Activated CD4-positive, alpha-beta T cell treated with anti-CD3 and anti-CD28 coated beads, Interleukin-10, Interleukin-2, amounts not matched to agents 100 ng/mL and 50 ng/mL, durations not matched to agents 16 hours and 8 hours (primary cell): ENCODE results near the gene TMEM121B.

Experiments used
- DNase-seq: peaks from one replicate; pipeline ENCODE4 v3.0.0-alpha.2; 2020

Gene TMEM121B

DNA sequence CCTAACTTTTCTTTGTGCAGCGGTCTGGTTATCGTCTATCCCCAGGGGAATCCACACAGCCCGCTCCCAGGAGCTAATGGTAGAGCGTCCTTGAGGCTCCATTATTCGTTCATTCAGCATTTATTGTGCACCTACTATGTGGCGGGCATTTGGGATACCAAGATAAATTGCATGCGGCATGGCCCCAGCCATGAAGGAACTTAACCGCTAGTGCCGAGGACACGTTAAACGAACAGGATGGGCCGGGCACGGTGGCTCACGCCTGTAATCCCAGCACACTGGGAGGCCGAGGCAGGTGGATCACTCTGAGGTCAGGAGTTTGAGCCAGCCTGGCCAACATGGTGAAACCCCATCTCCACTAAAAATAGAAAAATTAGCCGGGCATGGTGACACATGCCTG lies 11.2 kb downstream of the TMEM121B start:
- no peak for DNase-seq

DNA sequence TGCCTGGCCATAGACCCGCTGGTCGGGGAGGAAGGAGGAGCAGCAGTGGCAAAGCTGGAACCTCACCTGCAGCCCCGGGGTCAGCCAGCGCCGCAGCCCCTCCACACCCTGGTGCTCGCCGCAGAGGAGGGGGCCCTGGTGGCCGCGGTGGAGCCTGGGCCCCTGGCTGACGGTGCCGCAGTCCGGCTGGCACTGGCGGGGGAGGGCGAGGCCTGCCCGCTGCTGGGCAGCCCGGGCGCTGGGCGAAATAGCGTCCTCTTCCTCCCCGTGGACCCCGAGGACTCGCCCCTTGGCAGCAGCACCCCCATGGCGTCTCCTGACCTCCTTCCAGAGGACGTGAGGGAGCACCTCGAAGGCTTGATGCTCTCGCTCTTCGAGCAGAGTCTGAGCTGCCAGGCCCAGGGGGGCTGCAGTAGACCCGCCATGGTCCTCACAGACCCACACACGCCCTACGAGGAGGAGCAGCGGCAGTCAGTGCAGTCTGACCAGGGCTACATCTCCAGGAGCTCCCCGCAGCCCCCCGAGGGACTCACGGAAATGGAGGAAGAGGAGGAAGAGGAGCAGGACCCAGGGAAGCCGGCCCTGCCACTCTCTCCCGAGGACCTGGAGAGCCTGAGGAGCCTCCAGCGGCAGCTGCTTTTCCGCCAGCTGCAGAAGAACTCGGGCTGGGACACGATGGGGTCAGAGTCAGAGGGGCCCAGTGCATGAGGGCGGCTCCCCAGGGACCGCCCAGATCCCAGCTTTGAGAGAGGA lies 11.9 kb downstream of the TMEM121B start:
- no peak for DNase-seq

DNA sequence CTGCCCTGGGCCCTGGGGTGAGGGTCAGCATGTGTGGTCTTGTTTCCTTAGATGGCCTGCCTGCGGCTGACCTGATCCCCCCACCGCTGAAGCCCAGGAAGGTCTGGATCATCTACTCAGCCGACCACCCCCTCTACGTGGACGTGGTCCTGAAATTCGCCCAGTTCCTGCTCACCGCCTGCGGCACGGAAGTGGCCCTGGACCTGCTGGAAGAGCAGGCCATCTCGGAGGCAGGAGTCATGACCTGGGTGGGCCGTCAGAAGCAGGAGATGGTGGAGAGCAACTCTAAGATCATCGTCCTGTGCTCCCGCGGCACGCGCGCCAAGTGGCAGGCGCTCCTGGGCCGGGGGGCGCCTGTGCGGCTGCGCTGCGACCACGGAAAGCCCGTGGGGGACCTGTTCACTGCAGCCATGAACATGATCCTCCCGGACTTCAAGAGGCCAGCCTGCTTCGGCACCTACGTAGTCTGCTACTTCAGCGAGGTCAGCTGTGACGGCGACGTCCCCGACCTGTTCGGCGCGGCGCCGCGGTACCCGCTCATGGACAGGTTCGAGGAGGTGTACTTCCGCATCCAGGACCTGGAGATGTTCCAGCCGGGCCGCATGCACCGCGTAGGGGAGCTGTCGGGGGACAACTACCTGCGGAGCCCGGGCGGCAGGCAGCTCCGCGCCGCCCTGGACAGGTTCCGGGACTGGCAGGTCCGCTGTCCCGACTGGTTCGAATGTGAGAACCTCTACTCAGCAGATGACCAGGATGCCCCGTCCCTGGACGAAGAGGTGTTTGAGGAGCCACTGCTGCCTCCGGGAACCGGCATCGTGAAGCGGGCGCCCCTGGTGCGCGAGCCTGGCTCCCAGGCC lies 12.7 kb downstream of the TMEM121B start:
- no peak for DNase-seq

DNA sequence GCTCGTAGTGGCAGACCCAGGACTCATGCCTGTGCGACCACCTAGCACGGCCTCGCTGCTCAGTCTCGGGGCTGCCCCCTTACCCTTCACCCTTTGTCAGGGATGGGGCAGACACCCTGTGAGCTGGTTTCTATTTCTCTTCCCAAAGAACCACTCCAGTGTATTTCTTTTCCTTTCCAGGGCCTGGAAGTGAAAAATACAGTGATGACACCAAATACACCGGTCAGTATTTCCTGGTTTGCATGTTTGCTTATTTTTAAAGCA lies 13.7 kb downstream of the TMEM121B start:
- no peak for DNase-seq

DNA sequence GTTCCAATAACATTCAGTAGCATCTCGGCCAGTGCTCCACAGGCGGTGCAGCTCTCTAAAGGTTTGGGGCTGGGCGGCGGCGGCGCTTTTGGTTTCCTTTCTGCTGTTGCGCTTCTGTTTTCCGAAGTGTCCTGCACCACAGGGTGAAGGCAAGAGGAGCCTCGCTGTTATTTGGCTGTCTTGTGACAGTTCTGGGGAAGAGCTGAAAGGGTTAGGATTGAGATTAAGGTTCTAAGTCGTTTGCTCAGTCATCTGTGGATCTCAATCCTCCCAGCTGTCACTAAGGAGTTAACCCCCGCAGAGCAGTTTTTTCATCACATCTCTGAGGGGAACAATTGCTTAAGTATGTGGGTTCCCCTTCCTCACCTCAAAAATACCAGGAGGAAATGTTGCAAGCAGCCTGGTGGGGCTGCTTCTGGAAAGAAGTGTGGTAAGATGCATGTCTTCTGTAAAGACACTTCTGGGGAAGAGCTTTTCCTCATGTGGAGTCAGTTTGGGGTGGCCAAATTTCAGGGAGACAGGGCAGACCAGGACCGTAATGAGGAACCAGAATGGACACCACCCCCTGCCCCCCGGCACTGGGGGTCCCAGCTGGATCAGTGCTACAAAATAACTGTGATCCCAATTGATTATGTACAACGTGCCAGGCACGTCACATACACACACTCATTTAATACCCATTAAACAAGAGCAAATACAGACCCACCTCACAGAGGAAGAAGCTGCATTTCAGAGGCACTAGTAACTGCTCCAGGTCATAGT lies 14.2 kb downstream of the TMEM121B start:
- DNase-seq, result peak; percentile 54

DNA sequence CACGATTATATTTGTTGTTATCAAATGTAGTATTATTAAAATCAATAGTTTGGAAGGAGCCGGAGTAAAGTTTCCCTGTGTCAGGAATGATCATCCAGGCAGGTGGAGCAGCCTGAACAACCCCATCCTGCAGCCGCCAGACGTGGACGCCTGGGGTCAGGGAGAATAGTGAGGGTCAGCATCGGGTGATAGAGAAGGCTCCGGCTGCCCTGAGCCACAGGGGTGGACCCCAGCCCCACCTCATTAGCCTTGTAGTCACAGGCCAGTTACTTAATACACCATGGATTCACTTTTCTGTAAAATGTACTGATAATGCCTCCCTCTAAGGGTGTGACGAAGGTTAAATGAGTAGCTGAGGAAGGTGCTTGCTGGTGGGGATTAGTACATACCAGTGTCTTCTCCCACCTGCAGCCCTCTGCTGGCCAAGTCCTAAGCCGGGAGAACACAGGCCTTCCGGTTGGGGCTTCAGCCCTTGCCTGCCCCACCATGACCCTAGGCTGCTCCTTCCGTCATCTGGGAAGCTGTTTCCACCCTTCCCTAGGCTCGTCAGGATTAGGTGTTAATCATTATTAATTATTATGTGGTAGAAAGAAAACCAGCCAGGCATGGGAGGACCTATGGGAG lies 14.9 kb downstream of the TMEM121B start:
- DNase-seq, result no peak

DNA sequence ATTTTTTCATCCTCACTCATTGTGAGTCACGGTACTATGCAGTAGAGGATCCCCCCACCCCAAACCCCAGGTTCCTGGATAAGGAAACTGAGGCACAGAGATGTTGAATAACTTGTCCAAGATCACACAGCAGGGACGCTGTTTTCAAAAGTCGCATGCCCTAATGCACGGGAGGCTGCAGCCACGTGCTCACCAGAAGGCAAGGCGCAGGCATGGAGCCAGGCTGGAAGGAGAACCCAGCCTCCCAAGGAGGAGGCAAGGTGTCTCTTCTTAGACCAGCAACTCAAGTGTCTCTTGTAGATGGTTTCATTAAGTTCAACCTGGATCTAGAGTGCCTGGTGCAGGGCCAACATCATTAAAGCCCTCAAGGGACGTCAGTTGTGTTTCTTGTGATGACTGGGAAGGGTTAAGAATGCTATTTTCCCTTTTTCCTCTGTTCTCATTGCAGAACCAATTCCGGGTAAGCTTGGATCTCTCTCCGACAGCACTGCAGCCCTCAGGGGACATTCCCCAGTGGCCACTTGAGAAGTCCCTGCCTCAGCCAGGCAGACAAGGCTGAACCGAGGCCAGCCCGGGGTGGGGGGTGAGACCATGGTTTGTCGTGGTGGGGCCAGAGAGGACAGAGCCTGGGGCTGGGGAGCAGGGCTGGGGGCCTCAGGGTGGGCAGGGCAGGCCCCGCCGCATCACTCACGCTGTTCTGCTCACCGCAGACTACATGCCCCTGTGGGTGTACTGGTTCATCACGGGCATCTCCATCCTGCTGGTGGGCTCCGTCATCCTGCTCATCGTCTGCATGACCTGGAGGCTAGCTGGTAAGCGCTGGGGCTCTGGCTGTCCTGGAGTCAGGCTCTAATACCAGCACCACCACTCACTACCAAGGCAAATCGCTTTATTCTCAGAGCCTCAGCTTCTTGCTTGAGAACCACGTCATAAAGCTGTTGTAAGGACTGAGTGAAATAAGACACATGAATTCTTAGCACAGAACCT lies 15.7 kb downstream of the TMEM121B start:
- DNase-seq, result no peak

DNA sequence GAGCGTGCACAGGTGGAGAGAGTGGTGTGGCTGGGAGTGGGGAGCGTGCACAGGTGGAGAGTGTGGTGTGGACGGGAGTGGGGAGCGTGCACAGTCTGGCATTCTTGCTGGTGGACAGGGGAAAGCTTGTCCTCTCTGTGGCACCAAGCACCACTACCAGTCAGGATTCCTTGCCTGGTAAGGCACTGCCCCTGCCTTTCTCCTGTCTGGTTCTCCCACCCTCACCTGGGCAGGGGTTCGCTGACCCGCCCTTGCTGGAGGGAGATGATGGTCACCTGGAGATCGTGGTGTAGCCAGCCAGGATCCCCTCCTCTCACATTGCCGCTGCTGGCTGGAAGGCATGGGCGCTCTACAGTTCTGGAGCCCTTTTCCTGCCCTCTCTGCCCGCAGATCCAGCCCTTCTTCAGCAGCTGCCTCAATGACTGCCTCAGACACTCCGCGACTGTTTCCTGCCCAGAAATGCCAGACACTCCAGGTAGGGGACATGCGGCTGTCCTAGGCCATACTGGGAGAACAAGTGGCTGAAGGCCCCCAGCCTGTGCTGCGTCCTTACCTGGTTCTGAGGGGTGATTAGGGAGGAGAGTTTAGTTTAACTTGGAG lies 16.7 kb downstream of the TMEM121B start:
- no peak for DNase-seq

DNA sequence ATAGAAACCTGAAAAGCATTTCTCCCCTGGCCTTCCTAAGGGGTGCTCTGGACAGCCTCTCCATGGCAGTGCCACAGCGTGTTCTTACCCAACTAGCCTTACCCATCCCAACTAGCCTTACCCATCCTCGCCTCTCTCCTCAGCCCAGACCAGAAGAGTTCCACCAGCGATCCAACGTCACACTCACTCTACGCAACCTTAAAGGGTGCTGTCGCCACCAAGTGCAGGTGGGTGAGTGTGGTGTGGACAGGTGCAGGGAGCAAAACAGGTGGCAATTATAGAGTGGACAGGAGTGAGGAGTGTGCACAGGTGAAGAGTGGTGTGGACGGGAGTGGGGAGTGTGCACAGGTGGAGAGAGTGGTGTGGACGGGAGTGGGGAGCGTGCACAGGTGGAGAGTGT lies 17.8 kb downstream of the TMEM121B start:
- no peak for DNase-seq

DNA sequence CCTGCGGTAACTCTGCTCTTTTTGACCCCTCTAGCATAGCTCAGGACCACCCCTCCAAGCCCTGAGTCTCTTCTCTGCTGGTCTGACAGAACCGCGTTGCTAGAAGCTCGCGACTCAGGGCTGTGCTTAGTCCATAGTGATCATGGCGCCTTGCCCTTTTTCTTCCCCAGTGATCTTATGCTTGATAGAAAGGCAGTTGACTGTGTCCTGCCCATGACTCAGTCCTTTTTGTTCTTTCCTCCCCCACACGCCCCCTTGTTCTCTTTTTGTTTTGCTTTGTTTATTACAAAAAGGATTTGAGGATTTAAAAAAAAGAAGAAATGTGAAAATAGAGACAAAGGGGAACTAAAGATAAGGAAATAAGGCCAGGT lies 18.9 kb downstream of the TMEM121B start:
- no peak for DNase-seq

DNA sequence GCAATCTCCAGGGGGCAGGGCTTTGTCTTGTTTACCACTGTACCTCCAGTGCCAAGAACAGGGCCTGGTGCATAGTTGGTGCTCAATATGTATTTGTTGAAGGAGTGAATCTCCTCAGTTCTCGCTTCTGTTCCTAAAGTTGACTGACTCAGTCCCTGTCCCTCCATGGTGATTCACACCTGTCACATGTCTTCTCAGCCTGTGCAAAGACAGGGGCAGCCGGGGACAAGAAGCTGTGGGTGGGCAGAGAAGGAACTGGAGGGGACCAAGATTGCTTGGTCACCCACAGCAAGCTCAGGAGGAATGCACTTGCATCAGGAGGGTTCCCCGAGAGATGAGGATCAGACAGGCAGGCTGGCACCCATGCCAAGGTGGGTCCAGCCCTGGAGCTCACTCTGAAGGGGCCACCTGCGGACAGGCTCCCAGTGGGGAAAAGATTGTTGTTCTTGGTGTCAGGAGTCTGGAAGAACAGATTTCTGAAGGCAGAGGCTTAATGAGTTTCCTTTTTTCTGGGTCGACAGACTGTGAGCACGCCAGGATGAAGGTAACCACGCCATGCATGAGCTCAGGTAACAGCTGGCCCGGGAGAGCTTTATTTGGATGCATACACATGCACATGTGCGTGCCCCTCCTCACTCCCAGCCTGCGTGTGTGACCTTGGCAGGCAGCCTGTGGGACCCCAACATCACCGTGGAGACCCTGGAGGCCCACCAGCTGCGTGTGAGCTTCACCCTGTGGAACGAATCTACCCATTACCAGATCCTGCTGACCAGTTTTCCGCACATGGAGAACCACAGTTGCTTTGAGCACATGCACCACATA lies 19.5 kb downstream of the TMEM121B start:
- DNase-seq, result no peak

DNA sequence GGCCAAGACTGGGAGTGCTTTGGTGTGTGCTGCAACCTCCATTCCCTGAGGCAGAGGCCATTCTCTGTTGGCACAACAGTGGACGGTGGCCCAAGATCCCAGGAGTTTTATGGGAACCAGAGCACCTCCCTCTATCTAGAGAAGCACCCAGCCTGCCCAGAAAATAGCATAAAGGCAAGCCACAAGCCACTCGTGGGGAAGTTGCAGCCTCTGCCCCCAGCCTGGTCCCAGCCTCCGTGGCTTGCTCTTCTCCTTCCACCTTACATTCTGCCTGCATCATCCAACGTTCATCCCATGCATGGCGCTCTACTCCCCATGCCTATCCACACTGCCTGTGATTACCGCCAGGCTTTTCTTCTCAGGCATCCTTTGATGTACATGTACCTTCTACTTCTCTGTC lies 20.5 kb downstream of the TMEM121B start:
- DNase-seq, result no peak

DNA sequence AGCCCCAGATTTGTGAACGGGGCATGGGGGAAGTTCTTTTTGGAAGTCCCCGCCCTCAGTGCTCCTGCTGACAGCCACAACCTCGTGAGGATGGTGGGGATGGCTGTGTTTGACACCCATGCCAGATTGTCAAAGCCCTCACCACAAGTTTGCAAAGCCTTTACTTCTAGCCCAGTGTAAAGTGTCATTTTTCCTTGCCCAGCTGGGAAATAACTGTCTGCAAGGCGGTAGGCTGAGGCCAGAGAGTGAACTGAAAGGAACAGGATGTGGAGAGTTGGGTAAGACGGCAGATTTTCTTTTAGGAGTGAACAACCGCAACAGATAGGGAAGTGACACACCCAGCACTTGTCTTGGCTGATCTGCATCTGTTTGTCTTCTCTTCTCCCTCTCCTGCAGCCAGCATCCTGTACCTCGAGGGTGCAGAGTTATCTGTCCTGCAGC lies 22.8 kb downstream of the TMEM121B start:
- peak; percentile 77 for DNase-seq

DNA sequence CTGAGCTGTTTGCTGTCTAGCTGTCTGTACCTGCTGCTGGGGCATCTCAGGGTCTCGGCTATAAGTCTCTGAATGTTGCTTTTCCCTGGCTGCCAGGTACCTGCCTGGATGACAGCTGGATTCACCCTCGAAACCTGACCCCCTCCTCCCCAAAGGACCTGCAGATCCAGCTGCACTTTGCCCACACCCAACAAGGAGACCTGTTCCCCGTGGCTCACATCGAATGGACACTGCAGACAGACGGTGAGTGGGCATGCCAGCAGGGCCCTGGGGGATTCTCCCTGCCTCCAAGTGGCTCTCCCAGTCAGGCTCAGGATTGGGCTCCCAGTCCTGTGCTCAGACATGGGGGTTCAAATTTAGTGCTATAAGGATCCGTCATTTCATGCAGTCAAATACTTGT lies 23.5 kb downstream of the TMEM121B start:
- no peak for DNase-seq

DNA sequence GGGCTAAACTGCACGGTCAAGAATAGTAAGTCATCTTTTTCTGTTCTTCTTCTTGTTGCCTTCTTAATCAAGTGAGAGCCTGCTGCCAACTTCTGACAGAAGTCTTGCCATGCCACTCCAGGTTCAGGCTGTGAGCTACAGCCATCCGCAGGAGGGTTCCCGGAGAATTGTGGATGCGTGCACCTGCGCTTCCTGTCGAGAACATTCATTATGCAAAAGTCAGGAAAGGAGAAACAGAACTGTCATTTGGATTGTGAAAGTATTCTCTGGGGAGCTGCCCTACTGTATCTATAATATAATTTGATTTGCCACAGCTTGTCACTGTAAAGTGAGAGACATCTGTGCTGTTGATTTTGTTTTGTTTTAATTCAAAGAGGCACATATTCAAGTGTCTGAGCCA lies 24.1 kb downstream of the TMEM121B start:
- DNase-seq, result no peak

DNA sequence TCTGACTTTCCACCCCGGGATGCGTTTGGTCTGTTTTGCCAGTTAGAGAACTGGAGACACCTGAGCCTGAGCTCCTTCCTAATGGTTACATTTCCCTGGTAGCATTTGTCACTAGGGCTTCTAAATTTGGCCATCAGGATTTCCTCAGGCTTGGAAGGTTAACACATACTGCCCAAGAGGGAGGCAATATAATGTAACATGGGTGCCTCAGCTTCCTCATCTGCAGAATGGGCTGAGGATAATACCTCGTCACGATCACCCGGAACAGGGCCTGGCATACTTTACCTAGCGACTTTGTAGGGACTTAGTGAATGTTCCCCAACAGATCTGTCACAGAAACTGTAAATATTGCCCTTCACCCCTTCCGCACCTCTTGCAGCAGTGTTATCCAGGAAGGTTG lies 25.1 kb downstream of the TMEM121B start:
- no peak for DNase-seq

DNA sequence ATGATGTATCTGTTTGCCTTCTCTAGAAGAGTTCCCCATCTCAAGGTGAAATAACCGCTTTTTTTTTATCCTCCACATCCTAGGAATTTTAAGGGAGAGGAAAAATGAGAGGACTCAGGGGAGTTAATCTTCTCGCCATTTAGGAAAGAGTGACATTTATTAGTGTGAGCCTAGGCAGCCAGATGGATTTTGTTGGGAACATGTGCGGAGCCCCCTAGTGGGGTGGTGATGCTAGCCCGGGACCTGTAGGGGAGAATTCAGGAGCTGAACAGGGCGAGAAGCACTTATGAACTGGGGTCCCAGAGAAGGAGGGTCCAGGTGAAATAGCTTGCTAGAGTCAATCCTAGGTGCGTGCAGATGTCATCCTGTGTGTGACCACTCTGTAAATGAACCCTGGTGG lies 25.6 kb downstream of the TMEM121B start:
- DNase-seq, result no peak

DNA sequence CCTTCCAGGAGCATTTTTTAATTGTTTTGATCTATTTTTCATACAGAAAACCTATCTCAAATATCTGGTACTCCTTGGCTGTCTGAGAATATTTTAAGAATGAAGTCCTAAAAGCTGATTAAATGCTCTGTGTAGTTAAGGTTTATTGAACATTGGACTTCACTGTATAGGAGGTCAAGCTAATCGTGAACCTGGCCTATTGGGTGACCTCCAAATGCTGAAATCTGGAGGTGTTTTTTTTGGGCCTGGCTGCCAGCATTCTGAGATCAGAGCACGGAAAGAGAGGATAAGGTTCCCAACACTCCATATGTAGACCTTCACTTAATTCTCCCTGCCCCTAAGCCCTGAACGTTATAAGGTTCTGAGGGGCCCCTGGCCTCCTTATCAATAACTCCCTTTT lies 28.1 kb downstream of the TMEM121B start:
- DNase-seq, result no peak

DNA sequence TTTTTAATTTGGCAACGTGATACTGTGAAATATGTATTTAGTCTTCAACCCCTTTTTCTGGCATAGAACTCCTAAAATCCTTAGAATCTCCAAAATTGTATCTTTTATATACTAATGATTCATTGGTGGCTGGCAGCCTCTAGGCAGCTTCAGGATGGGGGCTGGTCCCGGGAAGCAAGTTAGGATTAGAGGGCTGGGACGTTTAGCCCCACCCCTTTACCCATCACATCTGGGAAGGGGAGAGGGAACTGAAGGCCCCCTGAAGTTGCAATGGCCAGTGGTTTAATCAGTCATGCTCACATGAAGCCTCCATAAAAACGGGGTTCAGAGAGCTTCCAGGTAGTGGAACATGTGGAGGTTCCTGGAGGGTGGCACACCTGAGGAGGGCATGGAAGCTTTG lies 29.3 kb downstream of the TMEM121B start:
- DNase-seq, result no peak

DNA sequence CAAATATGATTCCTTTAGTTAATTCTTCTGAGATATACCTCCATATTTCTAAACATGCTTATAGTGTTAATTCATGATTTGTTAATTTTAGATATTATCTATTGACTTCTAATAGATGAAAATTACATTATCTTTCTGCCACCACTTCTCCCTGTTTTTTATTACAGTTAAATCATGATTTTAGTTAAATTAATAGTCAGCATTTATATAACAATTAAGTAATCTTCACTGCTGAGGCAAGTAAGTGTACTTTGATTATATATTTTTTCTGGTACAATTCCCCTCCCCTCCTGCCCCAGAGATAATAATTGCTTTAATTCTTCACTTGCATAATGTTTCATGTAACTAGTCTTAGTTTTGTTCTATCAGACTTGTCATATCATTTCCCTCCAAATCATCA lies 30.6 kb downstream of the TMEM121B start:
- no peak for DNase-seq
